Measurements from ENCODE around the gene PLXNC1.

Gene PLXNC1

DNA sequence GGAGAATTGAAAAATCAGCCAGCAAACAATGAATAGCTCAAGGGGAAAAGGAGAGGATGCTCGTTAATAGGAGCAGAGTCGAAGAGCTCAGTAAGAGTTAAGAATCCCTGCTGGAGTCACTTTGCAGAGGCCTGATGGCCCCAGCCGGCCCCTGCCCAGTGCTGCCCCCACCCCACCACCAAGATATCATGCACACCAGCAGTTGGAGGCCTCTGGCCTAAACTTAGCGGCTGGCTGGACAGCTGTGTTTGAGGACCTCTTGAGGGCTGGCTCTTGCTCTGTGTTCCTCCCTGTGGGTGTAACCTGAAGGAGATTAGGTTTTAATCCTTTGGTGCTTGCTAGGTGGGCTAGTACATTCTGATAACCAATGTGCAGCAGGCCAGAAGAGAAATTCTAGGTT, 142.0 kb downstream of the PLXNC1 start:
- no peak overlapping the region for H3K27ac ChIP-seq (ENCODE audit: low read depth, low read length, poor library complexity, severe bottlenecking)
- H3K36me3 ChIP-seq (ENCODE audit: insufficient read depth, low read length) = no peaks in the 10 kb centered on the region
- peaks cover 13% of the 10 kb centered on the region for H3K4me1 ChIP-seq (ENCODE audit: insufficient read depth, low read length, severe bottlenecking)
- no peak overlapping the region for H3K9ac ChIP-seq (ENCODE audit: low read length)
- no peaks in the 10 kb centered on the region for H3K79me2 ChIP-seq (ENCODE audit: insufficient read depth, low read length)
- H2AFZ ChIP-seq (ENCODE audit: low read length) = no peak overlapping the region
- H3K27me3 ChIP-seq (ENCODE audit: insufficient read depth, low read length) = no peaks in the 10 kb centered on the region
- no peak for TF ChIP-seq EZH2 (IDR thresholded peaks at IDR 0.05; ENCODE audit: borderline replicate concordance, low read length)
- TF ChIP-seq, protein P1, sequence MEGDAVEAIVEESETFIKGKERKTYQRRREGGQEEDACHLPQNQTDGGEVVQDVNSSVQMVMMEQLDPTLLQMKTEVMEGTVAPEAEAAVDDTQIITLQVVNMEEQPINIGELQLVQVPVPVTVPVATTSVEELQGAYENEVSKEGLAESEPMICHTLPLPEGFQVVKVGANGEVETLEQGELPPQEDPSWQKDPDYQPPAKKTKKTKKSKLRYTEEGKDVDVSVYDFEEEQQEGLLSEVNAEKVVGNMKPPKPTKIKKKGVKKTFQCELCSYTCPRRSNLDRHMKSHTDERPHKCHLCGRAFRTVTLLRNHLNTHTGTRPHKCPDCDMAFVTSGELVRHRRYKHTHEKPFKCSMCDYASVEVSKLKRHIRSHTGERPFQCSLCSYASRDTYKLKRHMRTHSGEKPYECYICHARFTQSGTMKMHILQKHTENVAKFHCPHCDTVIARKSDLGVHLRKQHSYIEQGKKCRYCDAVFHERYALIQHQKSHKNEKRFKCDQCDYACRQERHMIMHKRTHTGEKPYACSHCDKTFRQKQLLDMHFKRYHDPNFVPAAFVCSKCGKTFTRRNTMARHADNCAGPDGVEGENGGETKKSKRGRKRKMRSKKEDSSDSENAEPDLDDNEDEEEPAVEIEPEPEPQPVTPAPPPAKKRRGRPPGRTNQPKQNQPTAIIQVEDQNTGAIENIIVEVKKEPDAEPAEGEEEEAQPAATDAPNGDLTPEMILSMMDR (IDR thresholded peaks at IDR 0.05; ENCODE audit: low read length) = no peak
- H3K4me2 ChIP-seq (ENCODE audit: low read length) = no peak overlapping the region
- H3F3A ChIP-seq (ENCODE audit: insufficient read depth, low read length) = no peaks in the 10 kb centered on the region
- no peaks in the 10 kb centered on the region for H3K9me3 ChIP-seq (ENCODE audit: low read length)
- no peaks in the 10 kb centered on the region for H3K9me2 ChIP-seq (ENCODE audit: low read depth, low read length)
- H4K20me1 ChIP-seq (ENCODE audit: insufficient read depth, low read length) = no peaks in the 10 kb centered on the region
- no peak overlapping the region for H3K4me3 ChIP-seq (ENCODE audit: low read depth, low read length, poor library complexity, severe bottlenecking)

DNA sequence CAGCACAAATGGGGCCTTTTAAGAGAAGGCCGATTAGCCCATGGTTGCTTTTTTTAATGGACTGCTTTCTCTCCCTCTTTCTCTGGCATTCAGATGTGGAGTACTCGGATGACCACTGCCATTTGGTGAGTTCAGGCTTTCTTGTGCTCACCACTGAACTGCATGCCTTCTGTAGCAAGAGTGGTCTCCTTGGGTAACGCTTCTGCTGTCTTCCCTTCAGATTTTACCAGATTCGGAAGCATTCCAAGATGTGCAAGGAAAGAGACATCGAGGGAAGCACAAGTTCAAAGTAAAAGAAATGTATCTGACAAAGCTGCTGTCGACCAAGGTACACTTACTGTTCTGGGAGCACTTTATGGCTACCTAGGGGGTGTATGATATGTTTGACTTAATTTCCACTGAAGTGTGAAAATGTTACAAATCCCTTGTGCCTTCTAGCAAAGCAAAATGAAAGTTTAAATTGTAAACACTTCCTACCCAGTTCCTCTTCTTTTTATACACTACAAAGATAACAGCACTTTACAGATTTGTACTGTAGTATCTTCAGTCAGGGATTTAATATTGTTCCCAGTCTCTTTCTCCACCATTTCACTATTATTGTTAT, 148.8 kb downstream of the PLXNC1 start:
- Histone ChIP-seq H3F3A (ENCODE audit: insufficient read depth, low read length) (no peaks in the 10 kb centered on the region), H3K27ac (ENCODE audit: low read depth, low read length, poor library complexity, severe bottlenecking) (no peak overlapping the region), H3K4me2 (ENCODE audit: low read length) (no peak overlapping the region), H3K4me1 (ENCODE audit: insufficient read depth, low read length, severe bottlenecking) (peaks cover 7% of the 10 kb centered on the region), H3K9me3 (ENCODE audit: low read length) (no peaks in the 10 kb centered on the region), H4K20me1 (ENCODE audit: insufficient read depth, low read length) (no peaks in the 10 kb centered on the region), H3K4me3 (ENCODE audit: low read depth, low read length, poor library complexity, severe bottlenecking) (no peak overlapping the region), H3K79me2 (ENCODE audit: insufficient read depth, low read length) (no peaks in the 10 kb centered on the region), H3K9me2 (ENCODE audit: low read depth, low read length) (no peaks in the 10 kb centered on the region), H3K27me3 (ENCODE audit: insufficient read depth, low read length) (no peaks in the 10 kb centered on the region), H3K36me3 (ENCODE audit: insufficient read depth, low read length) (peaks cover 4% of the 10 kb centered on the region; the same call in 1 of the 2 replicates), H2AFZ (ENCODE audit: low read length) (no peak overlapping the region), H3K9ac (ENCODE audit: low read length) (no peak overlapping the region)
- no peak for TF ChIP-seq EZH2 (IDR thresholded peaks at IDR 0.05; ENCODE audit: borderline replicate concordance, low read length)
- TF ChIP-seq, protein P1 (IDR thresholded peaks at IDR 0.05; ENCODE audit: low read length) = no peak

DNA sequence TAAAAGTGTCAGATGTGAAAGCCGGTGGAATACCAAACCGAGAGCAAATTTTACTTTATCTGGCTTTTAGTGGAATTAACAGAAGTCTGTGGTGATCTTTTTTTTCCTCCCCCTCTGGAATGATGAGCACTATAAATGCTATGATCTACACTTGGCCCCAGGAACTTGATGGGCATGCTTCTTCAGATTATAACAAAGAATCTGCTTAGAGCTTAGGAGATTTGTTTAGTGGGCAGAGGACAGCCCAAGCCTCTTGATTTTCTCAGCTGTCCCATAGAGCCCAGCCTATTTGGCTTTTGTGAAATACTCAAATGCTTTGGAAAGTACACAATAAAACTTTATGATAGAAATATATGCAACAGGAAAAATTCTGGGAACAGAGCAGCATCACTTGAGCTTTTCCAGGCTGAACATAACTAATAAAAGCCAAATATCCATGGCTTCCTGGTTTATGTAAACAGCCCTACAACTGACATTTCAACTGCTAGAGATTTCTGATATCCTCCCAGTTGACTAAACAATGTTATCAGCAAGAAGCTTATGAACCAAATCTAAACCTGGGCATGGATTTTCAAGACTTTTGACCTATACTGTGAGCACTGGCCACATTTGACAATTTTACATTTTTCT, 149.6 kb downstream of the PLXNC1 start:
- Histone ChIP-seq H3F3A (ENCODE audit: insufficient read depth, low read length) (no peaks in the 10 kb centered on the region), H3K9ac (ENCODE audit: low read length) (no peak overlapping the region), H3K9me3 (ENCODE audit: low read length) (no peaks in the 10 kb centered on the region), H3K4me3 (ENCODE audit: low read depth, low read length, poor library complexity, severe bottlenecking) (no peak overlapping the region), H3K36me3 (ENCODE audit: insufficient read depth, low read length) (peaks cover 4% of the 10 kb centered on the region; the same call in 1 of the 2 replicates), H3K27me3 (ENCODE audit: insufficient read depth, low read length) (no peaks in the 10 kb centered on the region), H3K79me2 (ENCODE audit: insufficient read depth, low read length) (no peaks in the 10 kb centered on the region), H3K27ac (ENCODE audit: low read depth, low read length, poor library complexity, severe bottlenecking) (no peak overlapping the region), H3K4me2 (ENCODE audit: low read length) (no peak overlapping the region), H4K20me1 (ENCODE audit: insufficient read depth, low read length) (no peaks in the 10 kb centered on the region), H3K4me1 (ENCODE audit: insufficient read depth, low read length, severe bottlenecking) (peaks cover 7% of the 10 kb centered on the region), H2AFZ (ENCODE audit: low read length) (no peak overlapping the region), H3K9me2 (ENCODE audit: low read depth, low read length) (no peaks in the 10 kb centered on the region)
- no peak for TF ChIP-seq EZH2 (IDR thresholded peaks at IDR 0.05; ENCODE audit: borderline replicate concordance, low read length)
- TF ChIP-seq, protein P1 (IDR thresholded peaks at IDR 0.05; ENCODE audit: low read length) = no peak

All from OCI-LY1 (cell line).